ENCODE results near the gene CD300H.
"Not testable (repeated sequence)": the region's sequence is repeated elsewhere in the genome, so short reads cannot be mapped to it uniquely, and the experiment has no call there.

CD300H gene

GRCh38 chr17:74584292-74585060, 17.2 kb upstream of the CD300H start:
- DNase-seq: no peak

- no peak for DNase-seq
Observed at GRCh38 chr17:74582633-74583032, 15.3 kb upstream of the CD300H start.

- DNase-seq: no peak
Observed at GRCh38 chr17:74579900-74580299, 12.6 kb upstream of the CD300H start.

GRCh38 chr17:74578979-74579378, 11.7 kb upstream of the CD300H start:
- no peak for DNase-seq

- no peak for DNase-seq
Observed at GRCh38 chr17:74574489-74575142, 7.3 kb upstream of the CD300H start.

- not testable (repeated sequence) for DNase-seq
Observed at GRCh38 chr17:74573635-74574034, 6.3 kb upstream of the CD300H start.

GRCh38 chr17:74573169-74573568, 5.9 kb upstream of the CD300H start:
- DNase-seq: no peak

GRCh38 chr17:74571621-74572270, 4.4 kb upstream of the CD300H start:
- DNase-seq: no peak

- no peak for DNase-seq
Observed at GRCh38 chr17:74569020-74570003, 2.0 kb upstream of the CD300H start.

- no peak for DNase-seq
Observed at GRCh38 chr17:74568106-74568873, 981 bp upstream of the CD300H start.

GRCh38 chr17:74566132-74566753, 1.1 kb downstream of the CD300H start:
- no peak for DNase-seq

- peak; percentile 24 for DNase-seq
Observed at GRCh38 chr17:74565126-74565525, 2.2 kb downstream of the CD300H start.

GRCh38 chr17:74563358-74563757, 4.0 kb downstream of the CD300H start:
- DNase-seq: no peak

GRCh38 chr17:74561586-74561985, 5.7 kb downstream of the CD300H start:
- no peak for DNase-seq

GRCh38 chr17:74558882-74559519, 8.3 kb downstream of the CD300H start:
- DNase-seq: no peak

GRCh38 chr17:74558402-74558801, 8.9 kb downstream of the CD300H start:
- not testable (repeated sequence) for DNase-seq

- DNase-seq: no peak
Observed at GRCh38 chr17:74555427-74555940, 11.8 kb downstream of the CD300H start.

GRCh38 chr17:74554909-74555308, 12.4 kb downstream of the CD300H start:
- DNase-seq: no peak

- DNase-seq: no peak
Observed at GRCh38 chr17:74552037-74552436, 15.3 kb downstream of the CD300H start.

- DNase-seq: no peak
Observed at GRCh38 chr17:74550602-74551001, 16.7 kb downstream of the CD300H start.

GRCh38 chr17:74549343-74549742, 18.0 kb downstream of the CD300H start:
- DNase-seq: no peak
